Cardiac fibroblast (primary cell): ENCODE data around the gene GPR55.

Source experiments
- DNase-seq, 2 donors: peaks; one replicate each; pipeline versions ENCODE4 v3.0.0 to v3.0.0-alpha.2; 2010; ENCODE audit warnings: low read depth in 2 of 2
- H3K4me3 ChIP-seq, 2 donors: replicated peaks in 1 of 2; 1 replicate in 1 of 2; 2 replicates in 1 of 2; pipeline ENCODE4 v1.5.1; 2011; ENCODE audit warnings: low read depth in 2 of 2, low read length in 2 of 2, mild to moderate bottlenecking in 2 of 2, moderate library complexity in 1 of 2
- TF ChIP-seq, protein P1 (sequence below): IDR thresholded peaks from one replicate; pipeline ENCODE4 v1.5.1; 2011; ENCODE audit warnings: low read depth, mild to moderate bottlenecking, low read length, inconsistent platforms

The GPR55 gene

DNA sequence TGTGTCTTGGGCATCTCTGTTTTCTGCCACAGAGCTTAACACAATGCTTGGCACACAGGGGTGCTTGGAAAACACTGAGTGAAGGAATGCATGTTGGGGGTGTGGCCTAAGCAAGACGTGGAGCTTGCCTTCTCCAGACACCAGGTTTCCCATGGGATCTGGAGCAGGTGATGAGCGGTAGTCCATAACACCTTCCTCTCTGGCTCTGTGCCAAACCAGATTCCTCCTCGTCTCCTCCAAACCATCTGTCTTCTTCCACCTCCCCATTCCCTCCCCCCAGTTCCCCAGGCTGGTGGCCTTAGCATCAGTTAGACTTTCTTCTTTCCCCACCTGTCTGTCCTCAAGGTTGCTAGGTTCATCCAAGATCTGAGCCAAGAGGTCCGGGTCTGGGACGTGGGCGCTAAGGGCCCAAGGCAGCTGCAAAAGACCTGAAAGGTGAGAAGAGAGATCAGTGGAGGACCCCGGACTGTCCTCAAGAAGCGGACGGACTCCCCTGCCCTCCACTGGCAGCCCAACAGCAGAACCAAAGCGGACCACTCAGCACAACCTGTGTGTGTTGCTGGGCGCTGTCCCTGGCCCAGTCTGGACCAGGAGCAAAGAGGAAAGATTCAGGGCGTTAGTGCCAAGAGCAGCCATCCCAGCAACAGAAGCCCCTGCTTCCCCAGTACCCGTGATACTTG, 61.5 kb downstream of the GPR55 start:
- H3K4me3 ChIP-seq = no peak overlapping the region
- TF ChIP-seq, protein P1, sequence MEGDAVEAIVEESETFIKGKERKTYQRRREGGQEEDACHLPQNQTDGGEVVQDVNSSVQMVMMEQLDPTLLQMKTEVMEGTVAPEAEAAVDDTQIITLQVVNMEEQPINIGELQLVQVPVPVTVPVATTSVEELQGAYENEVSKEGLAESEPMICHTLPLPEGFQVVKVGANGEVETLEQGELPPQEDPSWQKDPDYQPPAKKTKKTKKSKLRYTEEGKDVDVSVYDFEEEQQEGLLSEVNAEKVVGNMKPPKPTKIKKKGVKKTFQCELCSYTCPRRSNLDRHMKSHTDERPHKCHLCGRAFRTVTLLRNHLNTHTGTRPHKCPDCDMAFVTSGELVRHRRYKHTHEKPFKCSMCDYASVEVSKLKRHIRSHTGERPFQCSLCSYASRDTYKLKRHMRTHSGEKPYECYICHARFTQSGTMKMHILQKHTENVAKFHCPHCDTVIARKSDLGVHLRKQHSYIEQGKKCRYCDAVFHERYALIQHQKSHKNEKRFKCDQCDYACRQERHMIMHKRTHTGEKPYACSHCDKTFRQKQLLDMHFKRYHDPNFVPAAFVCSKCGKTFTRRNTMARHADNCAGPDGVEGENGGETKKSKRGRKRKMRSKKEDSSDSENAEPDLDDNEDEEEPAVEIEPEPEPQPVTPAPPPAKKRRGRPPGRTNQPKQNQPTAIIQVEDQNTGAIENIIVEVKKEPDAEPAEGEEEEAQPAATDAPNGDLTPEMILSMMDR = no peak
- DNase-seq = no peak

GRCh38 chr2:230863031-230863430, 62.0 kb downstream of the GPR55 start:
- DNase-seq = no peak
- H3K4me3 ChIP-seq = no peak overlapping the region
- TF ChIP-seq, protein P1 = no peak

- TF ChIP-seq, protein P1 = no peak
- no peak for DNase-seq
- H3K4me3 ChIP-seq = no peak overlapping the region
Measured at GRCh38 chr2:230862292-230862691, 62.8 kb downstream of the GPR55 start.

DNA sequence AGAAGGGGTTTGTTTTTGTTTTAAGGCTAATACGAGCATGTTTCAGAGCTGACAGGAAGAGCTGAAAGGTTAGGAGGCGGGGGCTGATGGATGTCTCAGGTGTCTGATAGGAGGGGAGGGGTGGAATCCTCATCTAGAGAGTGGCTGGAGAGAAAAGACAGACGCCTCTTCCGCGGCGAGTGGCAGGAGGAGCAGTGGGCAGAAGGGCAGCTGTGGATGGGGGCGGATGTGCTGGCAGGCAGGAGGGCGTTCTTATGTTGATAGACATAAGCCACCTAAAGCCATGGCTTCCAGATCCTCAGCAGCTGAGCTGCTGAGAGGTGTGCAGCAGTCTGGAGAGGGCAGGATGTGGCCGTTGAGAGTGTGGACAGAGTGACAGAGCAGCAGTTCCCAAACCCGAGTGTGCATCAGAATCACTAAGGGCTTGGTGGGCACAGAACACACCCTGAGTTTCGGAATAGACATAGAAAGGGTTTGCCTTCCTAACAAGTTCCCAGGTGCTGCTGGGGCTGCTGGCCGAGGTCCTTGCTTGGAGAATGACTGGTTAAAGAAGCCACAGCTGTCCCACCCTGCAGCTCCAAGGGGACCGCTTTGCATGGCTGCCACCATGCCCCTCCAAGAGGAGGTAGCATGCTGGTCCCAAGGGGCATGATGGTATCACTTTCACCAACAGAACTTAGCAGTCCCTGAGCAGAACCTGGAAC, 63.3 kb downstream of the GPR55 start:
- no peak for DNase-seq
- H3K4me3 ChIP-seq = no peak overlapping the region
- TF ChIP-seq, protein P1 = no peak
